Naive thymus-derived CD4-positive, alpha-beta T cell (primary cell): ENCODE measurements around the gene LSAMP. TPM values are rescaled to one million over a fixed set of nuclear protein-coding genes. Genes with fewer than 3 reads are reported as not detected.

Experiments
- ATAC-seq: fragments of 150-1000 bp; cut with Tn5 transposase; 2 replicates; pipeline ENCODE4 v1.10.0; 2021; ENCODE audit warnings: mild to moderate bottlenecking, moderate library complexity
- CTCF ChIA-PET: fragments of 350-600 bp; sonication (Branson Sonifier 250); formaldehyde crosslinking; loops from one replicate; lab custom pipeline; 2021; ENCODE audit warnings: antibody characterized with exemption; lab: Charles Lee
- POLR2A ChIA-PET: fragments of 350-600 bp; sonication (Branson Sonifier 250); formaldehyde crosslinking; loops from one replicate; lab custom pipeline; 2021; ENCODE audit warnings: antibody characterized with exemption, inconsistent platforms; lab: Charles Lee
- DNase-seq, 9 donors: peaks; one replicate each; pipeline versions ENCODE4 v3.0.0 to v3.0.0-alpha.2; 2020 to 2022; ENCODE audit warnings: mixed read lengths in 1 of 9
- H3K27ac ChIP-seq: one replicate; pipeline ENCODE4 v1.7.0; 2013; ENCODE audit warnings: mild to moderate bottlenecking, low read depth, low read length, moderate library complexity
- H3K27me3 ChIP-seq, 2 donors: one replicate each; pipeline ENCODE4 v1.7.0; 2013; ENCODE audit warnings: low read length in 2 of 2, mild to moderate bottlenecking in 2 of 2, moderate library complexity in 2 of 2; ENCODE audit not compliant: control insufficient read depth in 2 of 2, insufficient read depth in 2 of 2
- H3K36me3 ChIP-seq, 3 experiments: 1 replicate in 2 of 3; 2 replicates in 1 of 3; pipeline ENCODE4 v1.7.0; 2013; ENCODE audit warnings: low read length in 3 of 3, mild to moderate bottlenecking in 3 of 3, moderate library complexity in 1 of 3; ENCODE audit not compliant: insufficient read depth in 3 of 3, control insufficient read depth in 2 of 3
- H3K4me1 ChIP-seq, 2 donors: one replicate each; pipeline ENCODE4 v1.7.0; 2013; ENCODE audit warnings: low read length in 2 of 2, mild to moderate bottlenecking in 2 of 2, moderate library complexity in 1 of 2; ENCODE audit not compliant: control insufficient read depth in 2 of 2, insufficient read depth in 2 of 2
- H3K4me3 ChIP-seq: 2 replicates; pipeline ENCODE4 v1.7.0; 2013; ENCODE audit warnings: mild to moderate bottlenecking, low read length
- H3K9me3 ChIP-seq, 3 experiments: 1 replicate in 2 of 3; 2 replicates in 1 of 3; pipeline ENCODE4 v1.7.0; 2013; ENCODE audit warnings: low read length in 3 of 3; ENCODE audit not compliant: control insufficient read depth in 2 of 3
- H3K27ac Mint-ChIP-seq, 9 donors: one replicate each; pipeline ENCODE4 v1.8.0; 2020 to 2022; ENCODE audit warnings: mixed read lengths in 9 of 9, mild to moderate bottlenecking in 8 of 9, moderate library complexity in 5 of 9, inconsistent platforms in 2 of 9
- H3K27me3 Mint-ChIP-seq, 5 donors: one replicate each; pipeline ENCODE4 v1.8.0; 2021 to 2022; ENCODE audit warnings: mixed read lengths in 5 of 5, mild to moderate bottlenecking in 1 of 5
- H3K36me3 Mint-ChIP-seq, 5 donors: one replicate each; pipeline ENCODE4 v1.8.0; 2020 to 2022; ENCODE audit warnings: mixed read lengths in 5 of 5, mild to moderate bottlenecking in 3 of 5, inconsistent platforms in 1 of 5
- H3K4me1 Mint-ChIP-seq, 7 donors: one replicate each; pipeline ENCODE4 v1.8.0; 2020 to 2022; ENCODE audit warnings: mixed read lengths in 7 of 7, mild to moderate bottlenecking in 3 of 7, inconsistent platforms in 1 of 7
- H3K4me3 Mint-ChIP-seq, 10 donors: one replicate each; pipeline ENCODE4 v1.8.0; 2020 to 2022; ENCODE audit warnings: mild to moderate bottlenecking in 10 of 10, mixed read lengths in 10 of 10, moderate library complexity in 6 of 10, inconsistent platforms in 2 of 10
- H3K9me3 Mint-ChIP-seq, 11 donors: one replicate each; pipeline ENCODE4 v1.8.0; 2020 to 2022; ENCODE audit warnings: mixed read lengths in 11 of 11, mild to moderate bottlenecking in 4 of 11, inconsistent platforms in 1 of 11, moderate library complexity in 1 of 11
- intact Hi-C, 2 donors: fragments of 100-400 bp; cut with micrococcal nuclease; formaldehyde crosslinking; loops; one replicate each; pipeline ENCODE4 v1.15.1; 2023
- polyA plus RNA-seq, 2 donors: library from polyadenylated mRNA; unstranded; fragments of 300-500 nt; fragmentation: Illumina TruSeq; gene quantifications; one replicate each; pipeline ENCODE4 v1.2.3, GENCODE V29; 2021
- total RNA-seq, 6 experiments: library from RNA in 5 of 6; stranded (reverse) in 5 of 6; gene quantifications; 1 replicate in 5 of 6; 2 replicates in 1 of 6; pipeline ENCODE4 v1.2.3 and lab custom pipeline; 2021 to 2026

Gene LSAMP
- total and polyA plus RNA-seq, 7 experiments from 2014 or later: not detected

DNA sequence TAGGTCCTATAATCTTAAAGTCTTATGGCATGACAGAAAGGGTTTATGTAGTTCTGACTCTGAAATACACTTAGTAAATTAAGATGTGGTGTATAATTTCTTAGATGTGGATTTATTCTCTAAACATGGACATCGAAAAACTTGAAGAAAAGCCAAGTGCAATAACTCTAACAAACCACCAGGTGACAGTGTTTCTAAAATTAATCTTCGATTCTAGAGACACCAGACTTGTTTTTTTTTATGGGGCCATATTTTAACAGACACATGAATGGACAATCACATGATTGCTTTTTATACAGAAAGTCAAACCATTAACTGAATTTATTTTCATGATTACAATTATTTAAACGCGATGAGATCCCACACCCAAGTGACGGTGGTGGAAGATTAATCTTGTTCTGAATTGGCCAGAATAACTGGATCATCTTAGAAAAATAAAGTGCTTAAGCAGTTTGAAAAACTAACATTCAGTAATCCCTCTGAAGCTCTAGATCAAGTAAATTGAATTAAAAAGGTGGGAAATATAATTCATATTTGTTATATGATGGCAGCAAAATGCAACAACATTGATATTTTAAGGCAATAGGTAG lies 305.1 kb downstream of the LSAMP start:
- Histone ChIP-seq H3K27me3 (no peaks in the 10 kb centered on the region), H3K4me1 (no peaks in the 10 kb centered on the region), H3K4me3 (no peak overlapping the region), H3K27ac (no peak overlapping the region), H3K36me3 (no peaks in the 10 kb centered on the region), H3K9me3 (no peaks in the 10 kb centered on the region)
- Mint-ChIP-seq H3K36me3 (no peaks in the 10 kb centered on the region), H3K4me1 (no peaks in the 10 kb centered on the region), H3K4me3 (no peak overlapping the region), H3K27ac (no peak overlapping the region), H3K27me3 (no peaks in the 10 kb centered on the region), H3K9me3 (peaks cover 0 to 10% (median 2%) of the 10 kb centered on the region in 11 donors)
- no peak for ATAC-seq
- POLR2A ChIA-PET: no interaction called here
- no peak for DNase-seq
- CTCF ChIA-PET: no interaction called here
- intact Hi-C loops: no loop called here

DNA sequence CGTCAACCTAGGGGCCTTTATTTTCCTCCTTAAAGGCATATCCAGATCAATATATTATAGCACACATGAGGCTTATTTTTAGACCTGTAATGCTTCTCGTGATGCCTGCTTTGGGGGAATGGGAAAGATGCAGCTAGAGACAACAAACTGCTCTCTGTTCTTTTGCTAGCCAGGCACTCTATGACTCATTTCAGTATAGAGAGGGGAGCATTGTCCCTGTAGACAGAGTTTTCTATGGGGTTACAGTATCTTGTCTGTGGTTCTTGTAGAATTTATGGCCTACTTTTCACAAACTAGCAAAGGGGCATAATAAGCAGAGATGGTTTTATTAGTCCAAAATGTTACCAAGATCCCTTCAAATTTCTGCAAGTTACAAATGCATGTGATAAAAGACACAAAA lies 305.6 kb downstream of the LSAMP start:
- Histone ChIP-seq H3K36me3 (no peaks in the 10 kb centered on the region), H3K4me1 (no peaks in the 10 kb centered on the region), H3K4me3 (no peak overlapping the region), H3K9me3 (no peaks in the 10 kb centered on the region), H3K27ac (no peak overlapping the region), H3K27me3 (no peaks in the 10 kb centered on the region)
- Mint-ChIP-seq H3K4me3 (no peak overlapping the region), H3K36me3 (no peaks in the 10 kb centered on the region), H3K27ac (no peak overlapping the region), H3K4me1 (no peaks in the 10 kb centered on the region), H3K9me3 (peaks cover 0 to 6% (median 0%) of the 10 kb centered on the region in 11 donors), H3K27me3 (no peaks in the 10 kb centered on the region)
- intact Hi-C loops: no loop called here
- DNase-seq (no peak), ATAC-seq (no peak)
- POLR2A ChIA-PET: no interaction called here
- CTCF ChIA-PET: no interaction called here

DNA sequence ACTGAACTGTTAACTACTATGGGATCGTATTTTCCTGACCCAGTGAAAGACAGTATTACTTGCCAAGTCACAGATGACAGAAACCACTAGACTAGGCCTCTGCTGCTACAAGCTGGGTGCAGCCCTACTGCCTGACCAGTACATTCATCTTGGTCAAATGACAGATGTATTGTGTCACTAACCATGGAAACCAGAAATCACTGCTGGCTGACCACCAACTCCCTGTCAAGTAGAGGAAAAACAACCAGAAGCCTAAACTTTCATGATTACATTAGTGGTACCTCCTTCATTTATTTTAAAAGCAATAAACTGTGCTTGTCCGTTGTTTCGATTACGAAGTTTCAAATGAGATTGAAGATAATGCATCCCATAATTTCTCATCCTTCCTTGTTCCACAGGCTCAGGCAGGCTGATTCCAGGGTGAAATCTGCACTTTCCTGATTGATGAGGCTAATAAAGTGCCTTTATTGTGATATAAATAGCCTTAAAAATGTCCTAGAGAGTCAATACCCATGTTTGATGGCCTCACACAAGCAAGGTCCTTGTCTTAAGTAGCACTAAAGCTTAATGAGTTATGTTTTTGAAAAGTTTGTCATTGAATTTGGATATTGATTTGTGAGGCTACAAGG lies 309.7 kb downstream of the LSAMP start:
- Histone ChIP-seq H3K27me3 (no peaks in the 10 kb centered on the region), H3K27ac (no peak overlapping the region), H3K4me1 (no peaks in the 10 kb centered on the region), H3K4me3 (no peak overlapping the region), H3K9me3 (no peaks in the 10 kb centered on the region), H3K36me3 (no peaks in the 10 kb centered on the region)
- Mint-ChIP-seq H3K4me3 (no peak overlapping the region), H3K27me3 (no peaks in the 10 kb centered on the region), H3K27ac (no peak overlapping the region), H3K36me3 (no peaks in the 10 kb centered on the region), H3K4me1 (no peaks in the 10 kb centered on the region), H3K9me3 (peaks cover 0 to 6% (median 0%) of the 10 kb centered on the region in 11 donors)
- intact Hi-C loops: no loop called here
- ChIA-PET POLR2A (no interaction called here), CTCF (no interaction called here)
- DNase-seq: no peak
- ATAC-seq: no peak

DNA sequence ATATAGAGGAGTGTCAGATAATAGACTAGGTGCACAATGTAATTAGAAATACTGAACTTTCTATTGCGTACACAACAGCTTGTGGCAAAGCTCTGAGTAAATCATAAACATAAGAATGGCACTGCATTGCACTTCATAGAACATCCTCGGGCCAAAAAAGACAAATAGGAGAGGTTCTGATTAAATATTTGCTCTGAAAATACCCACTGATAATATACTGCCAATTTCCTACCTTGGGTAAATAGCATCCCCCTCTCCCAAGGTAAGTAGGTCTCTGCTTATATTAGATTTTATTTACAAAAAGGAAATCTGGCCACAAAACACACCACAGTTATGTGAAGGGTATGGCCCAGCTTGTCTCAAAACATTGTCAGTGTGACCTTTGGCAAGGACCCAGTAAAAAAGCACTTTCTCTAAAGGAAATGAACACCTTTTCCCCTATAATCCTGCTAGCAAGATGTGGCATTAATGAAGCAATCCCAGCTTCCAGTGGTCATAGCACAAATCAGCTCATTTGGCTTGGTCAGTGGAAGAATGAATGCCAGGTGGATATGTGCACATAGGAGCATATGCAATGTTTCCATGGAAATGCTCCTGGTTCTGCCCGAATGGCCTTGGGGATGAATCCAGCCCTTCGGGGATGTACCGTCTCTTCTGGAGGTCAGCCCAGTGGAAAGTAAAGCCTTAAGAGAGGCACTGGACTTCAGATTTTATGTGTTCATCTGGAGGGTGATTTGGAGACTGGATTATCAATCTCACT lies 315.9 kb downstream of the LSAMP start:
- H3K36me3 ChIP-seq: no peaks in the 10 kb centered on the region
- intact Hi-C loops: no loop called here
- CTCF ChIA-PET: no interaction called here
- no peaks in the 10 kb centered on the region for H3K9me3 ChIP-seq
- Mint-ChIP-seq H3K27me3 (no peaks in the 10 kb centered on the region), H3K27ac (no peak overlapping the region), H3K9me3 (peaks cover 0 to 8% (median 0%) of the 10 kb centered on the region in 11 donors), H3K36me3 (no peaks in the 10 kb centered on the region), H3K4me3 (no peak overlapping the region), H3K4me1 (no peaks in the 10 kb centered on the region)
- POLR2A ChIA-PET: no interaction called here
- DNase-seq: no peak
- H3K4me3 ChIP-seq: no peak overlapping the region
- no peaks in the 10 kb centered on the region for H3K4me1 ChIP-seq
- no peak for ATAC-seq
- no peak overlapping the region for H3K27ac ChIP-seq
- H3K27me3 ChIP-seq: no peaks in the 10 kb centered on the region

DNA sequence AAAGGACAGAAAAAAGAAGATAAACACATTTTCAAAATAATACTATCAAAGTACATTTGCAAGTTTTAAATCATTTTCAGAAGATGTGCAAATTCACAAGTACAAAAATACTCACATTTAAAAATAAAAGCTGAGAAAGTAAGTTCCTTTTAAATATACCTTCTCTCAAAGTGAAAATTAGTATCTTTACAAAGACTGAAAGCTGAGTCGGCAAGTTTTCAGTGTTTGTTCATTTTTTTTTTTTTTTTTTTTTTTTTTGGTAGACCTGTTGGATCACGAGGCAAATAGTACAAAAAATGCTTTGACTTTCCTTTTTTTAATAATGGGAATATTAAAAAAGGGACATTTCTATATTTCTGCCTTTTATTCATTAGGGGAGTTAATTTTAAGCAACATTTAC lies 317.8 kb downstream of the LSAMP start:
- H3K4me3 Mint-ChIP-seq: no peak overlapping the region
- no peaks in the 10 kb centered on the region for H3K36me3 ChIP-seq
- no peaks in the 10 kb centered on the region for H3K9me3 ChIP-seq
- intact Hi-C loops: no loop called here
- CTCF ChIA-PET: no interaction called here
- no peak overlapping the region for H3K4me3 ChIP-seq
- ATAC-seq (no peak), DNase-seq (no peak)
- H3K4me1 Mint-ChIP-seq: no peaks in the 10 kb centered on the region
- H3K27ac ChIP-seq: no peak overlapping the region
- H3K4me1 ChIP-seq: no peaks in the 10 kb centered on the region
- H3K27me3 Mint-ChIP-seq: no peaks in the 10 kb centered on the region
- H3K27ac Mint-ChIP-seq: no peak overlapping the region
- peaks cover 0 to 8% (median 0%) of the 10 kb centered on the region in 11 donors for H3K9me3 Mint-ChIP-seq
- no peaks in the 10 kb centered on the region for H3K27me3 ChIP-seq
- no peaks in the 10 kb centered on the region for H3K36me3 Mint-ChIP-seq
- POLR2A ChIA-PET: no interaction called here

DNA sequence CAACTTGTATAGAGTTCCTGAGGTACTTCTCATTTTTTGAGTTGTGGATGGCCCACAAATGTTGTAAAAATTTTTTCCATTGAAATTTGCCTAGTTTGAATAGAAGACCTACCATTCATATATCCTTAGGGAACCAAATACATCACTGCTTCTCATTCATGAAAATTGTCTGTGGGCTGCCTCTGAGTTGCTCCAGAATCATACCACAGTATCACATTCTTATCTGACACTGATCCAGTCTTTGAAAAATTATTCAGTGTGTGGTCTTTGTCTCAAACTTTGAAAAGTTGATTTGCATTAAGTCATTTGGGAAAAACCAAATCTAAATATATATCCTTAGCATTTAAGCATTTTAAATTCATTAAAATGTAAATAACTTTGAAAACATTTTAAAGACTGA lies 321.1 kb downstream of the LSAMP start:
- Mint-ChIP-seq H3K4me1 (no peaks in the 10 kb centered on the region), H3K27ac (no peak overlapping the region), H3K36me3 (no peaks in the 10 kb centered on the region), H3K4me3 (no peak overlapping the region), H3K9me3 (peaks cover 0 to 8% (median 0%) of the 10 kb centered on the region in 11 donors), H3K27me3 (no peaks in the 10 kb centered on the region)
- CTCF ChIA-PET: no interaction called here
- Histone ChIP-seq H3K4me1 (no peaks in the 10 kb centered on the region), H3K4me3 (no peak overlapping the region), H3K36me3 (no peaks in the 10 kb centered on the region), H3K27ac (no peak overlapping the region), H3K9me3 (no peaks in the 10 kb centered on the region), H3K27me3 (no peaks in the 10 kb centered on the region)
- intact Hi-C loops: no loop called here
- ATAC-seq (no peak), DNase-seq (no peak)
- POLR2A ChIA-PET: no interaction called here
